Liver (tissue), 3 donors: ENCODE measurements around the gene TRA2B.

Experiments used
- CTCF ChIP-seq: fragments of 150-350 bp; IDR thresholded peaks from 2 replicates; pipeline ENCODE4 v1.5.1; 2017; ENCODE audit warnings: improper control_type of control experiment, low read depth, low read length; ENCODE audit not compliant: missing input control
- JUND ChIP-seq, 2 donors: IDR thresholded peaks; 2 replicates each; pipeline ENCODE4 v1.6.1; 2016; ENCODE audit warnings: antibody characterized with exemption in 2 of 2
- RAD21 ChIP-seq, 2 donors: IDR thresholded peaks; 2 replicates each; pipeline ENCODE4 v1.6.1; 2016; ENCODE audit warnings: antibody characterized with exemption in 2 of 2, mild to moderate bottlenecking in 2 of 2
- REST ChIP-seq: IDR thresholded peaks from 2 replicates; pipeline ENCODE4 v1.6.1; 2016; ENCODE audit warnings: antibody characterized with exemption, mild to moderate bottlenecking
- donor health status: healthy.
- donor health status: healthy.

- TF ChIP-seq JUND (IDR thresholded peaks at IDR 0.05) (no peak), CTCF (no peak), RAD21 (IDR thresholded peaks at IDR 0.05) (no peak), REST (no peak)
These were observed 12.9 kb upstream of the TRA2B start for GRCh38 chr3:185950728-185951127.
